ENCODE measurements around the gene FADS6. TPM values are rescaled to one million over a fixed set of nuclear protein-coding genes. Genes with fewer than 3 reads are reported as not detected.

FADS6 gene
- polyA plus RNA-seq, 1 donor (not counting 4 experiments of a cell fraction or from before 2014, with no cell fraction given): 0.07 TPM

GRCh38 chr17:74839990-74840852 lies 53.2 kb downstream of the FADS6 start:
- dilution Hi-C loops (cut with MboI; ENCODE audit: extremely low pct_ligation_motif_present, low sequenced_read_pairs): no loop called here
- no peaks in the 10 kb centered on the region for H3K9me1 ChIP-seq (ENCODE audit: control insufficient read depth, extremely low read depth, insufficient read depth, low read length)
- no peaks in the 10 kb centered on the region for H3K79me2 ChIP-seq (ENCODE audit: control insufficient read depth, insufficient read depth, low read length)

GRCh38 chr17:74838274-74838673 lies 55.2 kb downstream of the FADS6 start:
- Histone ChIP-seq H3K4me3 (ENCODE audit: control insufficient read depth in 2 of 3, extremely low read depth in 1 of 3, insufficient read depth in 2 of 3, low read depth in 1 of 3, low read length in 3 of 3) (no peak overlapping the region), H3K9ac (ENCODE audit: control insufficient read depth, extremely low read depth, insufficient read depth, low read length) (no peak overlapping the region), H3K27me3 (ENCODE audit: control insufficient read depth, extremely low read depth, insufficient read depth, low read length) (peaks cover 12% of the 10 kb centered on the region), H2AFZ (ENCODE audit: control insufficient read depth, low read length) (no peak overlapping the region), H3K36me3 (ENCODE audit: control insufficient read depth in 2 of 2, extremely low read depth in 1 of 2, insufficient read depth in 2 of 2, low read length in 2 of 2) (peaks cover 0 to 4% of the 10 kb centered on the region in 2 experiments), H3K9me3 (ENCODE audit: control insufficient read depth, low read depth, low read length) (no peaks in the 10 kb centered on the region), H3K79me2 (ENCODE audit: control insufficient read depth, insufficient read depth, low read length) (no peaks in the 10 kb centered on the region), H3K9me1 (ENCODE audit: control insufficient read depth, extremely low read depth, insufficient read depth, low read length) (no peaks in the 10 kb centered on the region), H3K27ac (ENCODE audit: control insufficient read depth, insufficient read depth, low read length) (no peak overlapping the region), H3K4me1 (ENCODE audit: control insufficient read depth, extremely low read depth, insufficient read depth, low read length) (peaks cover 7% of the 10 kb centered on the region), H4K20me1 (ENCODE audit: control insufficient read depth, extremely low read depth, insufficient read depth, low read length) (no peaks in the 10 kb centered on the region), H3K4me2 (ENCODE audit: control insufficient read depth, extremely low read depth, insufficient read depth, low read depth, low read length) (no peak overlapping the region)
- TF ChIP-seq EZH2 (IDR thresholded peaks at IDR 0.05; ENCODE audit: low read length) (no peak), CTCF (optimal IDR thresholded peaks at IDR 0.05 in 1 of 3, IDR thresholded peaks at IDR 0.05 in 1 of 3, conservative IDR thresholded peaks at IDR 0.05 in 1 of 3; ENCODE audit: extremely low read depth in 1 of 3, insufficient read depth in 2 of 3, low read length in 3 of 3) (no peak)
- dilution Hi-C loops (cut with MboI; ENCODE audit: extremely low pct_ligation_motif_present, low sequenced_read_pairs): no loop called here
- FAIRE-seq (no peak), DNase-seq (ENCODE audit: low read depth, low spot score) (no peak)

More at GRCh38 chr17:74839990-74840852, 53.2 kb downstream of the FADS6 start:
- H2AFZ ChIP-seq (ENCODE audit: control insufficient read depth, low read length): no peak overlapping the region
- no peak overlapping the region for H3K4me2 ChIP-seq (ENCODE audit: control insufficient read depth, extremely low read depth, insufficient read depth, low read depth, low read length)
- no peak for DNase-seq (ENCODE audit: low read depth, low spot score)
- H3K36me3 ChIP-seq (ENCODE audit: control insufficient read depth in 2 of 2, extremely low read depth in 1 of 2, insufficient read depth in 2 of 2, low read length in 2 of 2): peaks cover 0 to 4% of the 10 kb centered on the region in 2 experiments
- H3K4me1 ChIP-seq (ENCODE audit: control insufficient read depth, extremely low read depth, insufficient read depth, low read length): peaks cover 7% of the 10 kb centered on the region
- no peak for FAIRE-seq
- no peak overlapping the region for H3K4me3 ChIP-seq (ENCODE audit: control insufficient read depth in 2 of 3, extremely low read depth in 1 of 3, insufficient read depth in 2 of 3, low read depth in 1 of 3, low read length in 3 of 3)
- no peaks in the 10 kb centered on the region for H4K20me1 ChIP-seq (ENCODE audit: control insufficient read depth, extremely low read depth, insufficient read depth, low read length)
- TF ChIP-seq EZH2 (IDR thresholded peaks at IDR 0.05; ENCODE audit: low read length) (no peak), CTCF (optimal IDR thresholded peaks at IDR 0.05 in 1 of 3, IDR thresholded peaks at IDR 0.05 in 1 of 3, conservative IDR thresholded peaks at IDR 0.05 in 1 of 3; ENCODE audit: extremely low read depth in 1 of 3, insufficient read depth in 2 of 3, low read length in 3 of 3) (no peak)
- no peak overlapping the region for H3K27ac ChIP-seq (ENCODE audit: control insufficient read depth, insufficient read depth, low read length)
- no peak overlapping the region for H3K9ac ChIP-seq (ENCODE audit: control insufficient read depth, extremely low read depth, insufficient read depth, low read length)
- peaks cover 26% of the 10 kb centered on the region for H3K27me3 ChIP-seq (ENCODE audit: control insufficient read depth, extremely low read depth, insufficient read depth, low read length)
- no peaks in the 10 kb centered on the region for H3K9me3 ChIP-seq (ENCODE audit: control insufficient read depth, low read depth, low read length)

Measured in keratinocyte (primary cell).